Measurements from ENCODE around the gene CEP350. TPM values are rescaled to one million over a fixed set of nuclear protein-coding genes. Genes with fewer than 3 reads are reported as not detected.

CEP350 gene
- polyA plus RNA-seq, 10 donors, result 23.1 to 39.9 (median 29.8) TPM

DNA sequence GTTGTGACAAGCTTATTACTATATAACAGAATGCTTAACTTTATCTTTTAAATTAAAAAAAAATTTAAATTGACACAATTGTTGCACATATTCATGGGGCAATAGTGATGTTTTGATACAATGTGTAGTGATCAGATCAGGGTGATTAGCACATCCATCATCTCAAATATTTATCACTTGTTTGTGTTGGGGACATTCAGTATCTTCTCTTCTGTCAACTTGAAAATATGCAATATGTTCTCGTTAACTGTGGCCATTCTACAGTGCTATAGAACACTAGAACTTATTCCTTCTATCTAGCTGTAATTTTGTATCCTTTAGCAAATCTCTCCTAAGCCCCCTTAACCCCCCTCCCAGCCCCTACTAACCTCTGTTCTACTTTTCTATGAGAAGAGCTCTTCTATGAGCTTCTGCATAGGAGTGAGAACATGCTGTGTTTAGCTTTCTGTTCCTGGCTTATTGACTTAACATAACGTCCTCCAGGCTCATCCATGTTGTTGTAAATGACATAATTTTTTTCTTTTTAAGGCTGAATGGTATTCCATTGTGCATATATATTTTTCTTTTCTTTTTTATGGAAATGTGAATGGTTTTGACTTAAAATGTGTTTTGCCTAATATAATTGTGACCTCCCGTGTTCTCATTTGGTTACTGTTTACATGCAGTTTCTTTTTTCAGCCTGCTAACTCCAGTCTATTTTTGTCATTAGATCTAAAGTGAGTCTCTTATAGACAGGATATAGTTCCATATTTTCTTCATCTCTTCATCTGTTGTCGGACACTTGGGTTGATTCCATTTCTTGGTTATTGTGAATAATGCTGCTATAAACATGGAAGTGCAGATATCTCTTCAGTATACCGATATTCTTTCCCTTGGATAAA, 23.8 kb downstream of the CEP350 start:
- no peak for DNase-seq

DNA sequence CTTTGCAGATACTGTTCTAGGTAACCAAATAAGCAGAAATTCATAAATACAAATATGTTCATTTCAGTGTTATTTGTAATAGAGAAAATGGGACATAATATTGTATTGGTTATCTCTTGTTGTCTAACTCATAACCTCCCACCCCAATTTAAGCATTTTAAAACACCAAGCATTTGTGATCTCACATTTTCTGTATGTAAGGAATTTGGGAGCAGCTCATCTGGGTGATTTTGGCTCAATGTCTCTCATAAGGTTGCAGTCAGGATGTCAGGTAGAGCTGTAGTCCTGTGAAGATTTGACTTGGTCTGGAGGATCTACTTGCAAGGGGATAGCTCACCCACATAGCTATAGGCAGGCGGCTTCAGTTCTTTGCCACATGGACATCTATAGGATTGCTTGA, 29.5 kb downstream of the CEP350 start:
- DNase-seq, result no peak

DNA sequence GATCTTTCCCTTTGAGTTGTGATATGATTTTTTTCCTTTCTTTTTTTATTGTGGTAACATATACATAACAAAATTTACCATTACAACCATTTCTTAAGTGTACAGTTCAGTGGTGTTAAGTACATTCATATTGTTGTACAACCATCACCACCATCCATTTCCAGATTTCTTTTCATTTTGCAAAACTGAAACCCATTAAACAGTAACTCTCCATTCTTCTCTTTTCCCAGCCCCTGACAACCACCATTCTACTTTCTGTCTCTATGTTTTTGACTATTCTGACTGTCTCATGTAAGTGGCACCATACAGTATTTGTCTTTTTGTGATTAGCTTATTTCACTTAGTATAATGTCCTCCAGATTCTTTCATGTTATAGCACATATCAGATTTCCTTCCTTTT, 30.3 kb downstream of the CEP350 start:
- no peak for DNase-seq

DNA sequence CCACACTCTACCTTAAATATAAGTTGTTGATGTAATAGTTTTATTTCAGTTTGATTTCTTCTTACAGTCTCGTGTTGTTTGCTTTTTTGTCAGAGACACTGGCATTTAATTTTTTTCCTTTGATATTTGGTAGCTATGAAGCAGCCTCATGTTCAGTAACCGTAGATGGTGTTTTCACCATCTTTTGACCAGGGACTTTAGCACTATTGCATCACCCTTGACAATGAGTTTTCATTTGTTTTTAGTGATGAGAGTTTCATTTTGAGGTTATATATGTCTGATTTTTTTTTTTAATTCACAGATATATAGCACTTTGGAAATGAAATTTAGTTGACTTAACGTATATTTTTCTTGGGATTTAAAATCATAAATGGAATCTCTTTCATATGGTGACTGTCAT, 36.2 kb downstream of the CEP350 start:
- DNase-seq, result no peak

DNA sequence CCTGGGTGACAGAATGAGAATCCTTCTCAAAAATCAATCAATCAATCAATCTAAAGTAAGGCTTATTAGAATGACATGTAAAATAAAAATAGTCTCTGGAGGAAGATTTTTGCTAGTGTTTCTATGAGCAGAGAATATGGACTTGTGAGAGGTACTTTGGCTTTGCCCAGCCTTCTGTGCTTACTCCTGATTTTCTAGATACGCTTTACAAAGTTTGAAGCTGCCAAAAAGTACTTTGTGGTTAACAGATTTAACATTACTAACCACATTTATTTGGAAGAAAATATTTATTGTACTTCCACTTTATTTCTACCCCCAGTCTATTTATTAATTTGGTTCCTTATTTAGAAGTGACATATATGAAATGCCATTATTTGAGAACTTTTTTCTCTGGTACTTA, 41.0 kb downstream of the CEP350 start:
- no peak for DNase-seq

DNA sequence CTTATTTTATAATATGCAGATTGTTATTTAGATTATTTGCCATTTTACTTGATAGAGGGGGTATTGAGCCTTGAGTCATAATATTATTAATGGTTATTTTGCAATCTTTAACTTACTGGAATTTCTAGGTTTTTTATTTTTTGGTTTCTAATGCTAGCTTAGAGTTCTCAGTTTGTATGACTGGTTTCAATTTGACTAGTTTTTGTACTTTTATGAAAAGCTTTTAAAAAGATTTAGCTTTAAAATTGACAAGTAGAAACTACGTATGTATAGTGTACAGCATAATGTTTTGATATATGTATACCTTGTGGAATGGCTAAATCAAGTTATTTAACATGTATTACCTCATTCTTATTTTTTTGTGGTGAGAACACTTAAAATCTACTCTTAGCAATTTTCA, 41.5 kb downstream of the CEP350 start:
- no peak for DNase-seq

DNA sequence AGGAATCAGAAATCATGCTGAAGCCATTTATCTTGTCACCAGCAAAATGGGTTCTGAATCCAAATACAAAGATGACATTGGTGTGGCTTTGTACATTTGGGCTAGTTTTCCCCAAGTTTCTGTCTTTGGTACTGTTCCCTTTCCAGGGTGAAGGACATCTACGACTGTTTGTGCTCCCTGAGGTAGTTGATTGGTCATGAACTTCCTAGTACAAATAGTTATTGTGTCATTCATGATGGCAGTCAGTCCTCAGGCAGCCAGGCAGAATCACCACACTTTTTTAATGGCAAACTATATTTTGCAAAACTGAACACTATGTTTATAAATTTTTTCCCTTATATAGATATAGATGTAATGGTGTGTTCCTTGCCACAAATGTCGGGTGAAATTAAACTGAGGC, 46.0 kb downstream of the CEP350 start:
- no peak for DNase-seq

DNA sequence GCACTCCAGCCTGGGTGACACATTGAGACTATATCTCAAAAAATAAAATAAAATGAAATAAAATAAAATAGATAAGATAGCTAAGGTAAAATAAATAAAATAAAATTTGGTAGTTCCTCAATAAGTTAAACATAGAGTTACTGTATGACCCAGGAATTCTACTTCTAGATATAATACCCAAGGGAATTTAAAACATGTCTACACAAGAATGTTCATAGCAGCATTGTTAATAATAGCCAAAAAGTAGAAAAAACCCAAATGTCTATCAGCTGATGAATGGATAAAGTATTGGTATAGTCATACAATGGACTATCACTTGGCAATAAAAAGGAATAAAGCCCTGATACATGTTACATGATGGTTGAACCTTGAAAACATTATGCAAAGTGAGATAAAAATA, 47.8 kb downstream of the CEP350 start:
- DNase-seq, result no peak

DNA sequence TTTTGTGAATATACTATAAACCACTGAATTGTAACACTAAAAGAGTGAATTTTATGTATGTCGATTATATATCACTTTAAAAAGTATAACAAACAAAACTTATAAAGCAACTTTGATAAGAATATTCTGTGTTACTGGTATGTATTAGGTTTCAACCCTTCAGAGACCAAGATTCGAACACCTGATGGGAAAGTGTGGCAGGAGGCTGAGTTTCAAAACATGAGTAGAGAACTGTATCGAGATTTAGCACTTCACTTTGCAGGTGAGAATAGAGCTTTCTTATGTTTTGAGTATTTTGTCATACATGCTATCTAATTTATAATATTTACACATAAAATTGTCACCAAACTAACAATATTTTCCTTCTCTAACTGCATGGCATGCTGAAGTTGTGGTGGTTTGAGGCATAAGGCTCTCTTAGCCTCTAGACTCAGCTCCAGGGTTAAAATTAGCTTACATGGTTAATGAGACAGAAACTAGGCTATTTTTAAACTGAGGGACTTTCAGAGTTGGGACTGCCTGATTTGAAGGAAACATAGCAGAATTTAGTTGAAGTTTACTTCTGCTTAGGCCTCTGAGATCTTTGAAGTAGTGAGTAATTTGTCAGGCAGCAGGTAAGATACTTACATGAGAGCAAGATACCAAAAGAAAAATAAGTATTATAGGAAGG, 48.6 kb downstream of the CEP350 start:
- DNase-seq, result no peak

DNA sequence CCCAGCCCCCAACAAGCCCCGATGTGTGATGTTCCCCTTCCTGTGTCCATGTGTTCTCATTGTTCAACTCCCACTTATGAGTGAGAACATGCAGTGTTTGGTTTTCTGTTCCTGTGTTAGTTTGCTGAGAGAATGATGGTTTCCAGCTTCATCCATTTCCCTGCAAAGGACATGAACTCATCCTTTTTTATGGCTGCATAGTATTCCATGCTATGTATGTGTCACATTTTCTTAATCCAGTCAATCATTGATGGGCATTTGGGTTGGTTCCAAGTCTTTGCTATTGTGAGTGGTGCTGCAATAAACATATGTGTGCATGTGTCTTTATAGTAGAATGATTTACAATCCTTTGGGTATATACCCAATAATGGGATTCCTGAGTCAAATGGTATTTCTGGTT, 52.2 kb downstream of the CEP350 start:
- peak in 1 of 3 donors; percentile 4 for DNase-seq

DNA sequence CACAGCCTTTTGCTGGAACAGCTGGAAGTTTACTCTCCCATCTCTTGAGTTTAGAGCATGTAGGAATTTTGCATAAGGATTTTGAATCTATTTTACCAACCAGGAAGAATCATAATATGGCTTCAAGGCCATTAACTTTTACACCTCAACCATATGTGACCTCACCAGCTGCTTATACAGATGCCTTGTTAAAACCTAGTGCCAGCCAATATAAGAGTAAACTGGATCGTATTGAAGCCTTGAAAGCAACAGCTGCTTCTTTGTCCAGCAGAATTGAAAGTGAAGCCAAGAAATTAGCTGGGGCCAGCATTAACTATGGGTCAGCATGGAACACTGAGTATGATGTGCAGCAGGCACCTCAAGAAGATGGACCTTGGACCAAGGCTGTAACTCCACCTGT, 65.4 kb downstream of the CEP350 start:
- no peak for DNase-seq

DNA sequence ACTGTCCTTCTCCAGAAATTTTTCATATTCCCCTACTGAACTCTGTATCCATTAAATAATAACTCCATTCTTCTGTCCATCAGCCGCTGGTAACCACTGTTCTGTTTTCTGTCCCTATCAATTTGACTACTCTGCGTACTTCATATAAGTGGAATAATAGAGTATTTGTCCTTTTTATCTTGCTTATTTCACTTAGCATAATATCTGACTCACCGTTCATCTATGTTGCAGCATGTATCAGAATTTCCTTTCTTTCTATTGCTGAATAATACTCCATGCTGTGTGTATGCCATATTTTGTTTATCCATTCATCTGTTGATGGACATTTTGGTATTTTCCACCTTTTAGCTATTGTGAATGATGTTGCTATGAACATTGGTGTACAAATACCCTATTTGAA, 71.9 kb downstream of the CEP350 start:
- DNase-seq, result no peak

DNA sequence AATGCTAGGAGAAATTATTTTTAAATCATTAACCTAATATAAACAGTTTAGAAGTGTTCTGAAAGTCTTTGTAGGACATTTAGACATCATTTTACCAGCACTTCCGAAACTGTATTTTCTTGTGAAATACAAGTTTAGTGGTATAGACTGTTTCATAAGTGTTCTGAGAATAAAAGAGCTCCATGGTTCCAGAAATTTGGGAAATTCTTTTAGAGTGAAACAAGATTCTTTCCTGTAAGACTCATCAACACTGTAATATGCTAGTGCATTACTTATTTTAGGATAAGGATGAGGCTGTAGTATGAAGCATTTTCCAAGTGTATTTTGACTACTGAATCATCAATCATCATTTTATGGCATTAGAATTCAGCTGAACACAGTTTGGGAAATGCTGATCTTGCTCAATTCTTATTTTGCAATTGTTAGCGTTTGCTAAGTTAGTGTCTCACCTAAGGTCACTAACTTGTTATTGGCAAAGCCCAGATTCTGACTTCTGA, 73.4 kb downstream of the CEP350 start:
- DNase-seq, result peak in 1 of 3 donors; percentile 62

DNA sequence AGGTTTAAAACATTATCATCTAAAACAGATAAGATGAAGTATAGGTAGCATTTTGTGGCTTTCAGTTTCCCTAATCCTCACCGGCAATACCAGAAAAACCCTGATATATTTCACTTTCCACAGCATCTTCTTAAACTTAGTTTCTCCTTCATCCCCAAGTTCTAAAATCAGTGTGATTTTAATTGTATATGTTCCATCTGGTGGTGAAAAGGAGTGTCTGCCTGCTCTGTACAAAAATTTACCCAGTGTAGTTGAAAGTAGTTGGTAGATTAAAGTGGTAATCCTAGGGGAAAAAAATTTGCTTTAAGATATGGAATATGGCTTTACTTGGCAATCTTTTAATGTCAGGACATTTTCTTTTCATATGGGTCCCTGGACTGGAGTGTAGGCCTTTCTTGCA, 74.3 kb downstream of the CEP350 start:
- DNase-seq, result no peak

DNA sequence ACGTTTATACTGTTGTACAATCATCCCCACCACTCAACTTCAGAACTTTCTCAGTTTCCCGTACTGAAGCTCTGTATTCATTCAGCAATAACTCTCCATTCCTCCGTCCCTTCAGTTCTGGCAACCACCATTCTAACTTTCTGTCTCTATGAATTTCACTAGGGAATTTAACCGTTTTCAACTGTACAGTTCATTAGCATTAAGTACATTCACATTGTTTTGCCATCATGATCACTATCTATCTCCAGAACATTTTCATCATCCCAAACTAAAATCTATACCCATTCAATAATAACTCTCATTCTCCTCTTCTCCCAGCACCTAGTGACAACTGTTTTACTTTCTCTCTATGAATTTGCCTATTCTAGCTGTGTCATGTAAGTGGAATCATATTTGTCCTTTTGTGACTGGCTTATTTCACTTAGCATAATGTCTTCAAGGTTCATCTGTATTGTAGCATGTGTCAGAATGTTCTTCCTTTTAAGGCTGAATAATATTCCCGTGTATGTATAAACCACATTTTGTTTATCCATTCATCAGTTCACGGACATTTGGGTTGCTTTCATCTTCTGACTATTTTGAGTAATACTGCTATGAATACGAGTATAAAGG, 75.0 kb downstream of the CEP350 start:
- DNase-seq, result no peak

DNA sequence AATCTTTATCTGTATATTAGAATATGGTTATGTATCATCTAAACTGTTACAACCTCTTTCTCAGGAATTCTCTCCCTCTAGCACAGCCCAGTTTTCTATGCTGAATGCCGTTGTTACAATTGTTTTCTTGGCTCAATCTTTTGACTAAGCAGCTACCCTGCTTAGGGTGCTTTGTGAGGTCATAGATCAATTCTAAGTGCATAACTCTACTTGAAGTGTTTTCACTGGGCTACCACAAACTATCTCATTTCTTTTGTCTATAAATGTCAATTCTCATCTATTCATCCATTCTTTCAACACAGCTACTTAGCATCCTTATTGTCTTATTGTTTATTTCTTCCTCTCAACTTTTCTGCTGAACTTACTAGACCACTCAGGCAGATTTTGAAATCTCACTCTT, 77.1 kb downstream of the CEP350 start:
- no peak for DNase-seq

DNA sequence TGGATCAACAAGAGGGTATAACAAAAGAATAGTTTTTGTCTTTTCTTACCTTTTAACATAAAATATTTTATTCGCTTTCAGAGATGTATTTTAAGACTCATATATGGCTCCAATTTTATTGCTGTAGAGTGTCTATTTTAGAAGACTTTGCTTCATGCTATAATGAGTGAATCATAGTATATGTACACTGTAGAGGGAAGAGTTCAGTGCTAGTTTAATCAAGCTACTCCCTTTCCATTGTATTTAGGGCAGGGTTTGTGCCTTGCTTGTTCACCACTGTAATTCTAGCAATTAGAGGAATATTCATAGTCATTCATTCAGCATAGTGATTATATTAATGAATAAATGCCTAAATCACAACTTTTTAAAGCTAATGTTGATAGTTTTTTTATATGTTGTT, 78.8 kb downstream of the CEP350 start:
- no peak for DNase-seq

DNA sequence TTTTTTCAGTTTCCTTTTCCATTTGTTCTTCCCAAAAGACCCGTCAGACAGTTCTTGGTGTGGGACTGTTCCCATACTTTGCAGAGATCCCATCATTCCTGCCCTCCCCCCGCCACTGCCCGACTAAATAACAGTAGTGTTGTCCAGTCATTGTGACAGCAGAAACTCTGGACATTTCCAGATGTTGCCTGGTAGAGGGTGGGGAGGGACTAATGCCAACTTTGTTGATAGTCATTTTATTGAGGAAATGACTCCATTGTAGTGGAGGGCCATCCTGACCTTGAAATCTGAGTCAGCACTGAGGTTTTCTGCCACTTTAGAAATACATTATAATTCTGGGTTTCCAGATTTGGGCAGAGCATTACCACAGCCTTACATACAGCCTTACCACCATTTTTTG, 85.4 kb downstream of the CEP350 start:
- DNase-seq, result peak in 1 of 3 donors; percentile 2

DNA sequence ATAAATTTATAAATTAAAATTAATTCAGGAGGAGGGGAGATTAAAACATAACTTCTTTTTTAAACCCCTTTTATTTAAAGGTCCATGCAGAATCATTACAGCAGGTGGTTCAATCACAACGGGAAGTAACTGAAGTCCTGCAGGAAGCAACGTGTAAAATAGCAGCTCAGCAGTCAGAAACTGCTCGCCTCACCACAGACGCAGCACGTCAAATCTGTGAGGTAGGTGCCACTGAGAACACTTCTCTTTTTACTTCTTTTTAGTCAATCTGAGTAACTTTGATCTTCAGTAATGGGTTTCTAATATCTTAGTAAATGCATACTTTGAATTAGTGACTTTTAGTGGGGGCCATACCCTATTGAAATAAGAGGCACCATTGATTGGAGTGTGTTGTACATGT, 87.0 kb downstream of the CEP350 start:
- DNase-seq, result no peak

DNA sequence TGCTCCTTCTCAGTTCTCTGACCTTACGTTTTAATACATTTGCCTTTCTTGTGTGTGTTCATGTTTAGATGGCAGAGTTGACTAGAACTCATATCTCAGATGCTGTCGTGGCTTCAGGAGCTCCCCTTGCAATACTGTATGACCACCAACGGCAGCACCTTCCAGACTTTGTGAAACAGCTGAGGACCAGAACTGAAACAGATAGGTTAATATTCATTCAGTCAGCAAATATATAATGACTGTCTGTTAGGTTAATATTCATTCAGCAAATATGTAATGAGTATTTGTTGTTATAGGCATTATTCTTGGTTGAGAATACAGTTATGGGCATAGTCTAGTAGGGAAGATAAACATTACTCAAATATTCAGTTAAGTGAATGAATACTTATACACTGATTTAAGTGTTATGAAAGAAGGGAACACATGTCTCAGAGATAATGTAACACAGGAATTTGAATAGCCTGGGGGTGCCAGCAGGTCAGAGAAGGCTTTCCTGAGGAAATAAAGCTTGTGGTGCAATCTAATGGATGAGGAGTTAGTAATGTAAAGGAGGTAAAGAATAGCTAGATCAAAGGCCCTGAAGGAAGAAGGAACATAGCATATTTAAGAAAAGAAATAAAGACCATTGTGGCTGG, 88.5 kb downstream of the CEP350 start:
- peak in 1 of 3 donors; percentile 7 for DNase-seq

DNA sequence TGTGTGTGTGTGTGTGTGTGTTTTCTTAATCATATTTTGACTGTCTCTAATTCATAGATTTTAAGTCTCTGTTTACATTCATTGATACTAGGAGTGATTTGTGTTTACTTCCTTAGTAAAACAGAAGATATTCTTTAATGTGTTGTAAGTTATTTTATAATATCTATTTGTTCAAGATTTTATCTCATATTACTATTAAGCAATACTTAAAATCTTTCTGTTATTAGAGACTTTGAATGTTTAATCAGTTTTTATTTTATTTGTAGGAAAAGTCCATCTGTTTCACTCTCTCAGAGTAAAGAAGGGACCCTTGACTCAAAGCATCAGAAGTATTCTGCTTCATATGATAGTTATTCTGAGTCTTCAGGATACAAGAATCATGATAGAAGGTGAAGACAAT, 89.2 kb downstream of the CEP350 start:
- no peak for DNase-seq

DNA sequence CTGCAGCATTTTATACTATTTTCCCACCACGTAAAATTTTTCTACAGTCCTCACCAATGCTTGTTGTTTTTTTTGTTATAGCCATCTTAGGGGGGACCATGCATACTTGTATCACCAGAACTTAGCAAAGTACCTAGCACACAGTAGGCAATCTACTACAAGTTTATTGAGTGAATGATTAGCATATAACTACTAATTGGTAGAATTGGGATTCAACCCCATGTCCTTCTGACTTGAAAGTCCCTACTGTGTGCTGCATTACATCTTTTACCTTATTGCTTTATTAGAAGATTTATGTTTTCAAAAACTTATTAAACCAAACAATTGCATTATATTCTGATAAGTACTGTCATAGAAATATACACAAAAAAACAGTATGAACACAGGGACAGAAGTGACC, 92.1 kb downstream of the CEP350 start:
- DNase-seq, result no peak
